Urinary bladder (tissue), 4 donors: Measurements from ENCODE around the gene TSEN54. TPM values are rescaled to one million over a fixed set of nuclear protein-coding genes. Genes with fewer than 3 reads are reported as not detected.
A peak's percentile ranks its signal among the peaks of the same experiment; 100 is the strongest.
"Not testable (repeated sequence)": the region's sequence is repeated elsewhere in the genome, so short reads cannot be mapped to it uniquely, and the experiment has no call there.

Experiments used
- DNase-seq: peaks from one replicate; pipeline ENCODE4 v3.0.0-alpha.2; 2015; ENCODE audit errors: extremely low spot score
- H3K27ac ChIP-seq: one replicate; pipeline ENCODE4 v1.5.1; 2013; ENCODE audit warnings: low read depth, mild to moderate bottlenecking, moderate library complexity
- H3K36me3 ChIP-seq: one replicate; pipeline ENCODE4 v1.6.1; 2013; ENCODE audit warnings: mild to moderate bottlenecking, moderate library complexity; ENCODE audit not compliant: insufficient read depth
- H3K4me1 ChIP-seq: one replicate; pipeline ENCODE4 v1.6.1; 2013; ENCODE audit warnings: mild to moderate bottlenecking, moderate library complexity; ENCODE audit not compliant: insufficient read depth
- H3K4me3 ChIP-seq: one replicate; pipeline ENCODE4 v1.5.1; 2013; ENCODE audit warnings: low read depth, low read length
- WGBS: extraction: QIAGEN DNeasy Blood & Tissue Kit; methylation state at CpG from one replicate; pipeline ENCODE4 v1.1.7; 2013; 5-methylcytosine and 5-hydroxymethylcytosine counted together
- polyA plus RNA-seq: library from polyadenylated mRNA; stranded (reverse); fragments of 200-250 nt; gene quantifications from one replicate; pipeline ENCODE4 v1.2.3, GENCODE V29; 2013
- total RNA-seq: library from RNA; depleted of rRNA; stranded (reverse); fragments of >200 nt; gene quantifications from one replicate; pipeline ENCODE4 v1.2.3, GENCODE V29; 2014
- donor health status: healthy with polysubstance abuse.
- donor health status: healthy.

TSEN54 gene
- total RNA-seq (10.9 TPM), polyA plus RNA-seq (20.4 TPM)

- peak; percentile 67 for DNase-seq
- Histone ChIP-seq H3K27ac (peak within 1 kb of the TSS; percentile 76), H3K36me3 (no peaks in the 10 kb centered on the region), H3K4me1 (no peaks in the 10 kb centered on the region), H3K4me3 (peak within 1 kb of the TSS; percentile 85)
- whole genome bisulfite sequencing = under 1% methylated on average over 45 of the region's 45 CpGs
These were observed at the start of gene TSEN54 for GRCh38 chr17:75516255-75516618. TSEN54 (plus strand) TSS chr17:75516528; CDS start chr17:75516561, 33 bp downstream.

DNA sequence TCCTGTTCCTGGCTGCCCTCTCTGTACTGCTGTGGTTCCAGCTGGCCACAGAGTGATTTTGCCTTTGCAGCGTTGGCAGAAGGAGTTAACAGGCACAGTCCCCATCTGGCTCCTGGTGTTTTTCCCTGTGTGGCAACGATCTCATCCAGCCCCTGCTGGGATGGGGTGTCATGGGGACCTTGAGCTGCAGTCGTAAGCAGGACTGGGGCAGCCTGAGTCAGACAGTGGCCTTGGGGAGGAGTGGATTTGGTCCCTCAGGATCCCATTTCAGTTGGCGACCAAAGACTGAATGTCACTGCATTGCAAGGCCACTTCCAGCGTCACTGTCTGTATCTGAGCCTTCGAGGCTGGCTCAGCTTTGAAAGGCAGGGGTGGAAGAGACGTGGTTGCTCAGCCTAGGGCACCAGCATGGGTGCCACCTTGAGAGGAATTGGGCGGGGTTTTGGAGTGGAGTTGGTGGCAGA is 48.0 kb upstream of the TSEN54 start:
- H3K36me3 ChIP-seq = no peaks in the 10 kb centered on the region
- DNase-seq = no peak
- no peak overlapping the region for H3K4me3 ChIP-seq
- 69% methylated on average over 8 of the region's 8 CpGs for WGBS
- no peaks in the 10 kb centered on the region for H3K4me1 ChIP-seq
- no peak overlapping the region for H3K27ac ChIP-seq

DNA sequence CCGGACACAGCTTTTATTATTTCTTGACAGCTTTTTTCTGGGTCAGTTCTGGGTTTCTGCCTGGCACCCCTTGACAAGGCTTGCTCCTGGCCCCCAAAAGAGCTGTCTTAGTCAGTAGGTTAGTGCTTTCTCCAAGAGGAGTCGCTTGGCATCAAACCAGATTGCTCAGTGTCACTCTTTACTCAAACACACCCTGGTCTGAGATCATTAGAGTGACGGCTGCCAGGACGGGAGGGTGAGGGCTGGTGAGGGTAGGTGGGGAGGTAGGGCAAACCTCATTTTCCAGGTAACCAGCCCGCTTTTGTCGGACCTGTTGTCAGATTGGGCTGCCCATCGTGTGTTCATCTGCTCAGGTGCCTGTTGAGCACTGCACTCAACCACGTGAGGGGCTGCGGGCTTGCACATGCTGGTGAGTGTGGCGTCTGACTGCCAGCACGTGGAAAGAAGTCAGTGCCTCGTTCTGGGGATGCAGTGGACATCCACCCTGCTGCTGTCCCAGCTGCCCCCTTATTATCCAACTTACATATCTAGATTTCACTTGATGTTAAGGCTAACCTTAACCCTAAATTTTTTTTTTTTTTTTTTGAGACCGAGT is 47.5 kb upstream of the TSEN54 start:
- H3K4me1 ChIP-seq = no peaks in the 10 kb centered on the region
- 83% methylated on average over 13 of the region's 13 CpGs for WGBS
- DNase-seq = no peak
- H3K36me3 ChIP-seq = no peaks in the 10 kb centered on the region
- no peak overlapping the region for H3K4me3 ChIP-seq
- H3K27ac ChIP-seq = no peak overlapping the region

DNA sequence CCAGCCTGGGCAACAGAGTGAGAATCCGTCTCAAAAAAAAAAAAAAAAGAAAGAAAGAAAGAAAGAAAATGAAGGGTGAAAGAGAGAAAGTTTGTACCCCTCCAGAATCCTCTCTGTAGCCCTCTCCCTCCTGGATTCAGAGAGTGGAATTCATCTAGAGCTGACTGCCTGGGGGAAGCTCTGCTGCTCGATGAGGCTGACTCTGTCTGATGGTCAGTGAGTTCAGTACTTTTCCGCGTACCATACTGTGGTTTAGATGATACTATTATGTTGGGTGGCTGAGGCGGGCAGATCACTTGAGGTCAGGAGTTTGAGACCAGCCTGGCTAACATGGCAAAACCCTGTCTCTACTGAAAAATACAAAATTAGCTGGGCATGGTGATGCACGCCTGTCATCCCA is 45.1 kb upstream of the TSEN54 start:
- no peak for DNase-seq
- Histone ChIP-seq H3K27ac (no peak overlapping the region), H3K4me3 (no peak overlapping the region), H3K4me1 (no peaks in the 10 kb centered on the region), H3K36me3 (no peaks in the 10 kb centered on the region)
- WGBS = 90% methylated on average over 6 of the region's 6 CpGs

- WGBS = 66% methylated on average over 4 of the region's 4 CpGs
- Histone ChIP-seq H3K27ac (no peak overlapping the region), H3K4me1 (no peaks in the 10 kb centered on the region), H3K4me3 (no peak overlapping the region), H3K36me3 (no peaks in the 10 kb centered on the region)
- no peak for DNase-seq
These were observed 44.2 kb upstream of the TSEN54 start for GRCh38 chr17:75472119-75472518.

DNA sequence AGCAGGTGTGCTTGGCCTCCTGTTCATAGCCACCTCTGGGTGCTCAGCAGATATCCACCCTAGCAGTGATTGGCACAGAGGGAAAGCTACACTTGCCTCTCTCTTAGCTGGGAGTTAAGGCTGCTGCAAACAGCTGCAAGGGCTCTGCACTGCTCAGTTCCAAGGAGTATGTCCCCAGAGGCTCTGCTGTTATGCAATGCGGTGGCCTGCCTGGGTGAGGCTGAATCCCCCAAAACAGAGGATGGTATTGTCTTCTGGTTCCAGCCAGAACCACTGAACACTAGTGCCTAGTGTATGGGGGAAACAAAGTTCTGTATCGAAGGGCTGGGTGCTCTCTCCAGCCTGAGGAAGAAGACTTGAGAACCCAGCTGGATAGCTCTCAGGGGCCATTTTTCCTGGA is 43.1 kb upstream of the TSEN54 start:
- DNase-seq = no peak
- Histone ChIP-seq H3K4me1 (no peaks in the 10 kb centered on the region), H3K4me3 (no peak overlapping the region), H3K27ac (no peak overlapping the region), H3K36me3 (no peaks in the 10 kb centered on the region)
- WGBS = 88% methylated on average over 2 of the region's 2 CpGs

- no peak overlapping the region for H3K27ac ChIP-seq
- H3K4me3 ChIP-seq = no peak overlapping the region
- no peak for DNase-seq
- H3K36me3 ChIP-seq = no peaks in the 10 kb centered on the region
- 84% methylated on average over 6 of the region's 6 CpGs for WGBS
- no peaks in the 10 kb centered on the region for H3K4me1 ChIP-seq
These were observed 41.6 kb upstream of the TSEN54 start for GRCh38 chr17:75474736-75475135.

GRCh38 chr17:75475144-75475835 is 41.0 kb upstream of the TSEN54 start:
- H3K36me3 ChIP-seq = no peaks in the 10 kb centered on the region
- no peaks in the 10 kb centered on the region for H3K4me1 ChIP-seq
- WGBS = 57% methylated on average over 13 of the region's 13 CpGs
- no peak overlapping the region for H3K4me3 ChIP-seq
- no peak overlapping the region for H3K27ac ChIP-seq
- DNase-seq = no peak

DNA sequence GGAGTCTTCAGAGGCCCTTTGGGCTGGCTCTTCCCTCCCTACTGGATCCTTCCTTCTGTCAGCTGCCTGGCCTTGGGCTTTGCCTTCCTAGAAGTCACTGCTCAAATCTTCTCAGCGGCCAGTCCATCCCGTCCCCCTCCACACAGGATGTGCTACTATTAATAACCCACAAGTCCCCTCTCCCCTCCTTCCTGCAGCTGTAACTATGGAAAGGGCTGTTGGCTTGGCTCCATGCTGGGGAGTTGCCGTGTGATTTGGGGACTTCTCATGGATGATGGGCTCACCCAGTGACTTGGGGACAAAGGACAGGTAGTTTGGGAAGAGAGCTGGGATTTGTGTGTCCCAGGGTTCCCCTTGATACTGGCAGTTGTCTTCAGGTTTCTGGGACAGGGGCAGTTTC is 40.5 kb upstream of the TSEN54 start:
- WGBS = 15% methylated on average over 3 of the region's 3 CpGs
- no peak for DNase-seq
- Histone ChIP-seq H3K27ac (no peak overlapping the region), H3K36me3 (no peaks in the 10 kb centered on the region), H3K4me3 (no peak overlapping the region), H3K4me1 (no peaks in the 10 kb centered on the region)

- 18% methylated on average over 8 of the region's 8 CpGs for WGBS
- H3K27ac ChIP-seq = no peak overlapping the region
- no peaks in the 10 kb centered on the region for H3K36me3 ChIP-seq
- no peaks in the 10 kb centered on the region for H3K4me1 ChIP-seq
- DNase-seq = no peak
- no peak overlapping the region for H3K4me3 ChIP-seq
These were observed 40.1 kb upstream of the TSEN54 start for GRCh38 chr17:75476271-75476671.

- 60% methylated on average over 11 of the region's 11 CpGs for WGBS
- Histone ChIP-seq H3K36me3 (no peaks in the 10 kb centered on the region), H3K4me1 (no peaks in the 10 kb centered on the region), H3K4me3 (no peak overlapping the region), H3K27ac (no peak overlapping the region)
- DNase-seq = no peak
These were observed 39.4 kb upstream of the TSEN54 start for GRCh38 chr17:75476752-75477489.

DNA sequence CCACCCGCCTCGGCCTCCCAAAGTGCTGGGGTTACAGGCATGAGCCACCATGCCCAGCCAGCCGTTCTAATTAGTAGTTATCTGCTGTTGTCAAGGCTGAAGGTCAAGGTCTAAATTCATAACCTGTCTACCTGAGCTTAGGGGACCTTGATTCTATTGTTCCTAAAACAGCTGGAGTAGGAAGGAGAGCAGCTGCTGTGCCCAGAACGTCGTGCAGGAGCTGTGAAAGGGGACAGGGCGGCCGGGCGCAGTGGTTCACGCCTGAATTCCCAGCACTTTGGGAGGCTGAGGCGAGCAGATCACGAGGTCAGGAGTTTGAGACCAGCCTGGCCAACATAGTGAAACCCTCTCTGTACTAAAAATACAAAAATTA is 38.9 kb upstream of the TSEN54 start:
- H3K36me3 ChIP-seq, DNase-seq, H3K27ac ChIP-seq, H3K4me1 ChIP-seq, H3K4me3 ChIP-seq: not testable (repeated sequence)
- WGBS = 91% methylated on average over 11 of the region's 11 CpGs

- H3K4me1 ChIP-seq = no peaks in the 10 kb centered on the region
- no peak overlapping the region for H3K27ac ChIP-seq
- H3K4me3 ChIP-seq = no peak overlapping the region
- no peak for DNase-seq
- WGBS = 66% methylated on average over 7 of the region's 7 CpGs
- H3K36me3 ChIP-seq = no peaks in the 10 kb centered on the region
These were observed 37.8 kb upstream of the TSEN54 start for GRCh38 chr17:75478508-75478907.

DNA sequence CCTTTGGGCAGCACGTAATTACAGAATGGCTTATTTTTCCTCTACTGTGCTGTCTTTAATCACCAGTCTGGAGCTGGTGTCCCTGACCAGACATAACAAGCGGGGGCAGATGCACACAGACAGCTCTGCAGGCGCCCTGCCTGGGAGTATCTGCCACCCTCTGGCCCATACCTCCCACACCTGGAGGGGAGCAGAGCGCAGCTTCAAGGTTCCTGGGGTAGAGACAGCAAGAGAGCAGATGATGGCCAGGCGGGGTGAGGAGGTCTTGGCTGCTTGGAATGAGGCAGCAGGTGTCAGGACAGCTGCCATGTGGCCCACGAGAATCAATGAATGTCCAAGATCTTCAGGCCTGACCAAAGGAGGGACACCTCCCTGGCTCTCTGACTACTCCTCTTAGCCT is 36.0 kb upstream of the TSEN54 start:
- Histone ChIP-seq H3K4me3 (no peak overlapping the region), H3K4me1 (no peaks in the 10 kb centered on the region), H3K27ac (no peak overlapping the region), H3K36me3 (no peaks in the 10 kb centered on the region)
- 95% methylated on average over 6 of the region's 6 CpGs for WGBS
- no peak for DNase-seq
